Pons (tissue), 1 donor: ENCODE results near the gene C22orf31.
A peak's percentile ranks its signal among the peaks of the same experiment; 100 is the strongest.
"Not testable (repeated sequence)": the region's sequence is repeated elsewhere in the genome, so short reads cannot be mapped to it uniquely, and the experiment has no call there.

Experiments used
- DNase-seq: peaks from one replicate; pipeline ENCODE4 v3.0.0-alpha.2; 2016; ENCODE audit warnings: low spot score

The C22orf31 gene

GRCh38 chr22:29055192-29055830 lies 6.3 kb downstream of the C22orf31 start:
- no peak for DNase-seq

- DNase-seq: no peak
Measured at GRCh38 chr22:29054251-29054767, 7.3 kb downstream of the C22orf31 start.

DNA sequence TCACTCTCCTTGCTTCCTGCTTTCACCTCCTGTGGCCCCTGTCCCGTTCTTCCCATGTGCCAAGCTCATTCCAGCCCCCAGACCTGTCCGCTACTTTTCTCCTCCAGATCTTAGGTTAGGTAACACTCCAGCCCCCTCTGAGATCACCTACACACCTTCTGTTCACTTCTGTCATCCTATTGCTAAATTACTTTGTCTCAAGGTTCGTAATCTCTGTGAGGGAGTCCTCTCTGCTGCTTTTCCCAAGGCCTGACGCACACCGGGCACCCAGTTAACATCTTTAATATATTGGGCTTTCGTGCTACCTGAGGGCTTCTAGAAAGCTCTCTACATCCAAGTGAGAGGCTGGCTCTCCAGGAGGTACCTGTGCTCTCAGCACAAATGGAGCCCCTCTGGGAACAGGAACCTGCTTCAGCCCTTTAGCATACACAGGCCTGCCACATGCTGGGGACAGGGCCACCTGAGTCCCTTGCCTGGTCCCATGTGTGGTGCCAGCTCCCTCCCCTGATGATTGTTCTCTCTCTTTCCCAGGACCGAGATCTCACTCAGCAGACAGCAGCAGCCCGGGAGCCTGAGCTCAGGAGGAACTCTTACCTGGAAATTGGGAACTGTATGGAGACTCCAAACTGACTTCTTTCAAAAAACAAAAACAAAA lies 8.5 kb downstream of the C22orf31 start:
- no peak for DNase-seq

GRCh38 chr22:29050457-29050856 lies 11.2 kb downstream of the C22orf31 start:
- no peak for DNase-seq

- no peak for DNase-seq
Measured at GRCh38 chr22:29049655-29050263, 11.9 kb downstream of the C22orf31 start.

DNA sequence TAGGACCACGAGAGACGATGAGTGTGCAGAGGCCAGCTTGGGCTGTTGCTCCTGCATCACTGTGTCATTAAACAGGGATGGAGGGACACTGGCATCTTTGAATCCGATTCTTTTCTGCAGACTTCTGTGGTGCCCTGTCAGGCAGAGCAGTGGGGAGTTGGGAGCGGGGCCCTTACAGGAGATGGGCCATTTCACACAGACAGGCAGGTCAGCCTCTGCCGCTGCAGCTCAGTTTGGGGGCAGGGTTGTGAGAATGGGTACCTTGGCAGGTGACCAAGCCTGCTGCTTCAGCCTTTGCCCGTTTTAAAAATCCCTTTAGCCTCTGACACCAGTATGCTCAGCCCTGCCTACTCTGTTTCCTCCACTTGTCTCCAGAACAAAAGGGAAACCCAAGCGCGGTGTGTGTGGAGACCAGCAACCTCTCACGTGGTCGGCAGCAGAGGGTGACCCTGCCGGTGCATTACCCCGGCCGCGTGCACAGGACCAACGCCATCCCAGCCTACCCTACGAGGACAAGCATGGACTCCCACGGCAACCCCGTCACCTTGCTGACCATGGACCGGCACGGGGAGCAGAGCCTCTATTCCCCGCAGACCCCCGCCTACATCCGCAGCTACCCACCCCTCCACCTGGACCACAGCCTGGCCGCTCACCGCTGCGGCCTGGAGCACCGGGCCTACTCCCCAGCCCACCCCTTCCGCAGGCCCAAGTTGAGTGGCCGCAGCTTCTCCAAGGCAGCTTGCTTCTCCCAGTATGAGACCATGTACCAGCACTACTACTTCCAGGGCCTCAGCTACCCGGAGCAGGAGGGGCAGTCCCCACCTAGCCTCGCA lies 12.6 kb downstream of the C22orf31 start:
- DNase-seq: no peak

DNA sequence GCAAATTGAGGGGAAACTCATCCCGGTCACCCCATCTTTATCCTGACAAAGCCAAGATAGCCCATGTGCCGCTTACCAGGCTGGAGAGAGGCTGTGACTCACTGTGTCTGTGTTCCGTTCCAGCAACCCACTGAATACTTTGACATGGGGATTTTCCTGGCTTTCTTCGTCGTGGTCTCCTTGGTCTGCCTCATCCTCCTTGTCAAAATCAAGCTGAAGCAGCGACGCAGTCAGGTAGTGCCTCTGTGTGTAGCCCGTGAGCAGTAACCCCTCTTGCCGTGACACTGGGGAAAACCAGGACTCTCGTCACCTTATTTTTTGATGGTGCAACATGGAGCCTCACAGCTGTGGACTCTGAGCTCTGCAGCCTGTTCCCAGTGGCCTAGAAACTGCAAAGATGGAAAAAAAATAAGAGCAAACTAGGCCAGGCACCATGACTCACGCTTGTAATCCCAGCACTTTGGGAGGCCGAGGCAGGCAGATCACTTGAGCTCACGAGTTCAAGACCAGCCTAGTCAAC lies 16.9 kb downstream of the C22orf31 start:
- DNase-seq: no peak

GRCh38 chr22:29043906-29044575 lies 17.6 kb downstream of the C22orf31 start:
- DNase-seq: no peak

DNA sequence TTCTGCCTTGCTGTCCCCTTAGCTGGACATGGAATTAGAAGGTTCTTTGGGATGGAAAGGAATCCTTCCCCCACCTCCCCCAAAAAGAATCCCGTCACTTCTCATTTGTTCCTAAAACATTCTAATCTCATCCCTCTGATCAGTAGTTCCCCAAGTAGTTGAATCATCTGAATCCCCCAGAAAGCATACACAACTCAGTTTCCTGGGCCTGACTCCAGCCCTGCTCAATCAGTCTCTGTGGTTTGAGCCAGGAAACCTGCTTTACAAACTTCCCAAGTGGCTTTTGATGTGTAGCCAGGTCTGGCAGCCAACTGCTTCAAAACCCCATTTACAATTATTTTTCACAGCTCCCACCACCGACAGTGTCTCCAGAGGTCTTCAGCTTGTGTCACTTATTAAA lies 20.2 kb downstream of the C22orf31 start:
- peak; percentile 49 for DNase-seq

DNA sequence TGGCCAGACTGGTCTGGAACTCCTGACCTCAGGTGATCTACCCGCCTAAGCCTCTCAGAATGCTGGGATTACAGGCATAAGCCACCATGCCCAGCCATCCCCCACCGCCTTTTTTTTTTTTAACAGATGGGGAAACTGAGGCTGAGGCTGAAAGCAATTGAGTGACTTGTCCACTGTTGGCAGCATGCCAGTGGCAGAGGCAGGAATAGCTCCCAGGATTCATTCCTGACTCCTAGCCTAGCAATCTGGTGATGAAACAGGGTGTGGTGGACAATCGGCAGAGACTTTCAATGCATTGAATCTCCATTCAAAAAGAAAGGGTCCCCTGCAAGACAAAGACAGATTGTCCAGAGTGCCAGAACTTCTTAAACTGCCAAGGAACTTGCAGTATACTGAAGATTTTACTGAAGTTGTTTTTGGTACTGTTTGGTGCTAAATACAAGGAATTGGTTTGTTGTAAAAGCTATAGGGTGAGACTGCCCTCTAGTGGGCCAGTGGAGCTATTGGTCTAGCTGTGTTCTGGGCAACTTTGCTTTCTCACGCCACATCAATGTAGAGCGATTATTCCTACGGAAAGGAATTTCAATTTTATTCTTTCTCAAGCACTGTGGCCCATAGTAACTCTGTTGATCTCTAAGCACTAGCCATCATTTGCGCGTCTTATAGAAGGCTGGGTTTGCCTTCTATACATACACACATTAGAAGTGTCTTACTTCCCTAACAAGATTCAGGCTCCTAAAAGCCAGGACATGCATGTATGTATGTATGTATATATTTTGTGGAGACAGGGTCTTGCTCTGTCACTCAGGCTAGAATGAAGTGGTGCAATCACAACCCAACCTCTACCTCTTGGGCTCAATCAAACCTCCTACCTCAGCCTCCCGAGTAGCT lies 21.0 kb downstream of the C22orf31 start:
- peak; percentile 80 for DNase-seq

DNA sequence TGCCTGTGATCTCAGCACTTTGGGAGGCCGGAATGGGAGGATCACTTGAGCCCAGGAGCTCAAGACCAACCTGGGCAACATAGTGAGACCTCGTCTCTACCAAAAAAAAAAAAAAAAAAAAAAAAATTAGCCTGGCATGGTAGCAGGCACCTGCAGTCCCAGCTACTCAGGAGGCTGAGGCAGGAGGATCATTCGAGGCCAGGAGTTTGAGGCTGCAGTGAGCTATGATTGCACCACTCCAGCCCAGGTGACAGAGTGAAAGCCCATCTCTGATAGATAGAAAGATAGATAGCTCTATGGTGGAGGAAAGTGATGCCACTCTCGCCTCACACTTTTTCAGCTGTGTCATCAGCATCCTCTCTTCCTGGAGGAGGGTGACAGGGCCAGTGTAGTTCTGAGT lies 21.9 kb downstream of the C22orf31 start:
- not testable (repeated sequence) for DNase-seq

GRCh38 chr22:29039148-29039547 lies 22.5 kb downstream of the C22orf31 start:
- no peak for DNase-seq

DNA sequence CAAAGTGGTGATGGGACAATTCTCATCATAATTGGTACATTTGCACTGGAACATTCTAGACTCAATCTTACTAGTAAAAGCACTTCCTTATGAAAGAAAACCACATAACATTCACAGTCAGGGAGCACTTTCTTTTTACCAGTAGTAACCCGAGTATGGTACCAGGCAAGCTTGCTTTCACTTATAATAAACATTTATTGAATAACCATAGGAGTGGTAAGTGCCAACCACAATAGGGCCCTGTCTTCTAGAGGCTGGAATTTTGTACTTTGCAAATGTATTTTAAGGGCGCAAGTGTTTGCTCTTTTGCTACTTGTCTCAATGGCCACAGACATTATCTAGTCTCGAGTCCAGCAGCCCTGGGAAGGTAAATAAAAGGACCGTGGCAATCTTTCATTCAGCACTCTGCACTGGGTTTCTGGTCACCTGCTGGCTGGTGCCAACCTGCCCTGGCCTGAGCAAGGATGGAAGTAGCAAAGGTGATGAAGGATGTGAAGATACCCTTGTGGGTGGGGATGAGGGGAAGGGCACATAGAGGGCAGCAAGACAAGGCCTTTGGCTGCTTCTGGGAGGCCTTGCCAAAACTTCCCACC lies 24.2 kb downstream of the C22orf31 start:
- DNase-seq: no peak

GRCh38 chr22:29032584-29032983 lies 29.0 kb downstream of the C22orf31 start:
- no peak for DNase-seq

DNA sequence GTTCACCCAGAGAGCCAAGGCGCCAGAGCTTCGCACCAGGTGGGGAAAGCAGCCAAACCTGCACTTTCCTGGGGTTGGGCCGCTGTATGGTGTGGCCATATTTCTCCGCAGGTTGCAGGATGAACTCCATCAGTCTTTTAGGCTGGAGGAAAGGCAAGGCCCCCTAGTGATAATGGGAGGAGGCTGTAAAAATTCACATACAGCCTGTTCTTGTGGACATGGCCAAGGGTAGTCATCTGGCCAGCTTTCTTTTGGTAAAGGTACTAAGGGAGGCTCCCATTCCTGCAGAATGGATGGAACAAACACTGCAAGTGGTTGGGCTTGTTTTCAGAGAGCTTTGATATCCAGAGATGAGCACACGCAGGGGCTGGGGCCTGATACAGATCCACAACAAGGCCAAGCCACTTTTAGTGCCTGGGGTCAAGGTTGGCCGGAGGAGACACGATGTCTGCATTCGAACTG lies 29.6 kb downstream of the C22orf31 start:
- DNase-seq: no peak

GRCh38 chr22:29031227-29032011 lies 30.2 kb downstream of the C22orf31 start:
- peak; percentile 15 for DNase-seq

DNA sequence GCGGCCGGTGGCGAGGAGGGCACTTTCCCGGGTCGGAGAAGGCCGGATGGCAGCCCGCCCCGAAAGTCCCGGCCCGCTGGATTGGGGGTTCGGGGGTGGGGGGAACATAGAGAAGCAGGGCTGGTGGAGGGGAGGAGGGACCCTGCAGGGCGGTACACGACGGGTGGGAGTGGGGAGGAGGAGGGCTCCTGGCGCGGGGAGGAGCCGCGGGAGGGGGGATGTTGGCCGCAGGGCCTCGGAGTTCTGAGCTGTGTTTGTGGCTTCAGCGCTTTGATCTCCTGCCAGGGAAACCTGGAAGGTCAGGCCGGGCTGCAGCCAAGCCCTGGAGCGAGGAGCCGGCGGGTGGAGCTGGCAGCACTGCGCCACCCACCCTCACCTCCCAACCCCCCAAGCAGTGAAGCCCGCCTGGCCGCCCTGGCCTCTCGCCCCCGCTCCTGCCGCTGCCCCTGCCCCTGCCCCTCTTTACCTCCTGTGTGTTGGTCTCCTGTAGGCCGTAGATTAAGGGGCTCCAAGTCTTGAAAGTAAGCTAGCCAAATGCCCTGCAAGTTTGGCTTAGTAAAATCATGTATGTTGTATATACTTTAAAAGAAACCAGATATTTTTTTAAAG lies 30.9 kb downstream of the C22orf31 start:
- DNase-seq: peak; percentile 14

DNA sequence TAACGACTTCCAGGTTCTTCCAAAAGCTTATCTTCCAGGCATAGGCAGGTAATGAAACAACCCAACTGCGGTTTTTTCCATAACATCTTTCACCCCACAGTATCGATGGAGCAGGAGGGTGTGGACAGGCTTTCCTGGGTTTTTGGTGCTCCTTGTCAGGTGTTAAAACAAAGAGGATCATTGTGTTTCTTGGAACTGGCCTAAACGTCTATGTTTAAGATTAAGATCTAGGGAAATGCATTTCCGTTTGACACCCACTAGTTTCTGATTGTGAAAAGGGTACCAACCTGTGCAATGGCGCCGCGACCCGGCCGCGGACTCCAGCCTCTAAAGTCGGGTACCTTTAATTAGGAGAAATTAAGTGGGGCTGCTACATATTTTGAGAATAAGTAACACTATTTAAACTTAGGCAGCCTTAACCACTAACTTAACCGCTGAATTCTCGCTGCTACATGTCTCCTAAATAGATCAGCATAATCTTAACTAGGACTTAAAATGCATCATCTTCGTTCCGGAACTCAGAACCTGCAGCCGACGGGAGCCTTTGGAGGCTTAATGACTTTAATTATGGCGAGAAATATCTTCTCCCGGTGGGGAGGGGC lies 31.5 kb downstream of the C22orf31 start:
- DNase-seq: no peak
